Cardiac fibroblast (primary cell): ENCODE measurements around the gene CLEC3A.
"Not testable (repeated sequence)": the region's sequence is repeated elsewhere in the genome, so short reads cannot be mapped to it uniquely, and the experiment has no call there.

Experiments used
- DNase-seq, 2 donors: peaks; one replicate each; pipeline versions ENCODE4 v3.0.0 to v3.0.0-alpha.2; 2010; ENCODE audit warnings: low read depth in 2 of 2
- H3K4me3 ChIP-seq, 2 donors: replicated peaks in 1 of 2; 1 replicate in 1 of 2; 2 replicates in 1 of 2; pipeline ENCODE4 v1.5.1; 2011; ENCODE audit warnings: low read depth in 2 of 2, low read length in 2 of 2, mild to moderate bottlenecking in 2 of 2, moderate library complexity in 1 of 2
- TF ChIP-seq, protein P1 (sequence below): IDR thresholded peaks from one replicate; pipeline ENCODE4 v1.5.1; 2011; ENCODE audit warnings: low read depth, mild to moderate bottlenecking, low read length, inconsistent platforms

Gene CLEC3A

DNA sequence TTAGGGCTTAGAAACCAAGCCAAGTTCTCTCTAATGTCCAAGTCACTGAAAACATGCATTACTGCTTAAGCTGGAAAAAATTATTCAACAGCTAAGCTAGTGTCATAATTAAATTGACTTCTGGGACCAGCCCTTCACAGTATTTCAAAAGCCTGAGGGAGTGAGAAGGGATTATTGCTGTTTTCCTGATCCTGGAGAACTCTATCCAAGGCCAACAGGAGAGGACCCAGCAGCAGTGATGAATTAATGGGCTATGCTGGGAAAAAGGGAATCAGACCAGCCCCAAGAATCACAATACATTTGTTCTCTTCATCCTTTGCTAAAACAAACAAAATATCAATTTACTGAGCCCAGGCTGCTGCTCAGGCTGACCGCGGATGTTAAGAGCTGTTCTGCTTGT, 34.5 kb upstream of the CLEC3A start:
- DNase-seq = no peak
- TF ChIP-seq, protein P1, sequence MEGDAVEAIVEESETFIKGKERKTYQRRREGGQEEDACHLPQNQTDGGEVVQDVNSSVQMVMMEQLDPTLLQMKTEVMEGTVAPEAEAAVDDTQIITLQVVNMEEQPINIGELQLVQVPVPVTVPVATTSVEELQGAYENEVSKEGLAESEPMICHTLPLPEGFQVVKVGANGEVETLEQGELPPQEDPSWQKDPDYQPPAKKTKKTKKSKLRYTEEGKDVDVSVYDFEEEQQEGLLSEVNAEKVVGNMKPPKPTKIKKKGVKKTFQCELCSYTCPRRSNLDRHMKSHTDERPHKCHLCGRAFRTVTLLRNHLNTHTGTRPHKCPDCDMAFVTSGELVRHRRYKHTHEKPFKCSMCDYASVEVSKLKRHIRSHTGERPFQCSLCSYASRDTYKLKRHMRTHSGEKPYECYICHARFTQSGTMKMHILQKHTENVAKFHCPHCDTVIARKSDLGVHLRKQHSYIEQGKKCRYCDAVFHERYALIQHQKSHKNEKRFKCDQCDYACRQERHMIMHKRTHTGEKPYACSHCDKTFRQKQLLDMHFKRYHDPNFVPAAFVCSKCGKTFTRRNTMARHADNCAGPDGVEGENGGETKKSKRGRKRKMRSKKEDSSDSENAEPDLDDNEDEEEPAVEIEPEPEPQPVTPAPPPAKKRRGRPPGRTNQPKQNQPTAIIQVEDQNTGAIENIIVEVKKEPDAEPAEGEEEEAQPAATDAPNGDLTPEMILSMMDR = no peak
- H3K4me3 ChIP-seq = no peak overlapping the region

GRCh38 chr16:77989846-77990245, 32.5 kb upstream of the CLEC3A start:
- TF ChIP-seq, protein P1 = no peak
- H3K4me3 ChIP-seq = no peak overlapping the region
- DNase-seq = no peak

- no peak overlapping the region for H3K4me3 ChIP-seq
Observed at GRCh38 chr16:77991701-77992100, 30.6 kb upstream of the CLEC3A start.

GRCh38 chr16:77992381-77992780, 30.0 kb upstream of the CLEC3A start:
- not testable (repeated sequence) for H3K4me3 ChIP-seq, DNase-seq

More at GRCh38 chr16:77991701-77992100, 30.6 kb upstream of the CLEC3A start:
- TF ChIP-seq, protein P1 = no peak
- no peak for DNase-seq

DNA sequence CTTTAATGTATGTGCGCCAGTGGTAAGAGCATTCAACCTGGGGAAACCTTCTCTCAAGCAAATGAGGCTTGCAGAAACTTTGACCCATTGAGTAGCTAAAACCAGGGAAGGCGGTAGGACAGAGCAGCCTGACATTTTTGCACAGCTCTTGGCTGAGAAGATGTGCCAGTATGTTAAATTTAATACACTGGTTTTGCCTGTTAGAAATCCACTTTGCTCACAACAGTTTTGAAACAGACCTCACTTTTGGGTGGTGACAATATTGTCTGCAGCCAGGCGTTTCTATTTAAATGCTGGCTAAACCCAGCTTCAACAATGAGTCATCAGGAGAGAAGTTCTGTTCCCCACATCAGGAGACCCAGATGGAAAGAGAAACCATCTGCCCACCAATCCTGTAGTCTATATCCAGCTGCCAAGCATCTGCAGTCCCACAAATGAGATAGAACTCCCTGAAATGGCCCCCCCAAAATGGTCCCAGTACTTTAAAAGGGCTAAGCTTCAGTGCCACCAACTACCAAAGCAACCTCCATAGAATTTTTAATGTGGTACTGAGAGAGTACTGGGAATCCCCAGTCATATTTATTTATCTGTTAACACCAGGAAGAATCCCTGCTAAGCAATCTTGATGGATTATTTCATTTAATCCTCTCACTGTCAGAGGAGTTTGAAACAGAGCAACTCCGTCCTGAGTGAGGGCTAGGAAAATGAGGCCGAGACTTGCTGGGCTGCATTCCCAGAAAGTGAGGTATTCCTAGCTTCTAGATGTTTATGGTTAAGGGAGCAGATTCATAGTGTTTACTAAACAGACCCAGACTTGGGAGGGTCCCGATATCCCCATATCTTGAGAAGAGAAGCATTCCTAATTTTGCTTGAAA, 29.0 kb upstream of the CLEC3A start:
- TF ChIP-seq, protein P1 = no peak
- DNase-seq = peak in 1 of 2 donors; percentile 5
- no peak overlapping the region for H3K4me3 ChIP-seq

- H3K4me3 ChIP-seq = no peak overlapping the region
- no peak for DNase-seq
- TF ChIP-seq, protein P1 = no peak
Observed at GRCh38 chr16:77995843-77996455, 26.4 kb upstream of the CLEC3A start.

- DNase-seq = no peak
- H3K4me3 ChIP-seq = no peak overlapping the region
- TF ChIP-seq, protein P1 = no peak
Observed at GRCh38 chr16:77998350-77999023, 23.9 kb upstream of the CLEC3A start.
